Colonic mucosa (tissue), 4 donors: ENCODE measurements around the gene SCG5. TPM values are rescaled to one million over a fixed set of nuclear protein-coding genes. Genes with fewer than 3 reads are reported as not detected.

Experiments used
- DNase-seq: peaks from one replicate; pipeline ENCODE4 v3.0.0-alpha.2; 2020
- H3K27ac ChIP-seq: fragments of 200-600 bp; one replicate; pipeline ENCODE4 v1.8.0; 2021
- H3K27me3 ChIP-seq: fragments of 200-600 bp; one replicate; pipeline ENCODE4 v1.8.0; 2021
- H3K36me3 ChIP-seq: fragments of 200-600 bp; one replicate; pipeline ENCODE4 v1.8.0; 2021
- H3K4me1 ChIP-seq: fragments of 200-600 bp; one replicate; pipeline ENCODE4 v1.8.0; 2021; ENCODE audit warnings: mild to moderate bottlenecking
- H3K4me3 ChIP-seq: fragments of 200-600 bp; one replicate; pipeline ENCODE4 v1.8.0; 2021
- H3K9ac ChIP-seq, 2 donors: one replicate each; pipeline ENCODE4 v1.7.0; 2013; ENCODE audit warnings: control low read depth in 2 of 2, low read depth in 2 of 2, low read length in 2 of 2
- H3K9me3 ChIP-seq: fragments of 200-600 bp; one replicate; pipeline ENCODE4 v1.8.0; 2021
- CTCF ChIP-seq: fragments of 200-600 bp; IDR thresholded peaks from one replicate; pipeline ENCODE4 v1.8.0; 2022; ENCODE audit warnings: antibody characterized with exemption, mild to moderate bottlenecking
- intact Hi-C: fragments of 100-400 bp; cut with DNase I; formaldehyde crosslinking; loops from one replicate; pipeline ENCODE4 v1.14.1; 2022
- total RNA-seq, 2 donors: library from RNA; stranded (reverse); fragmentation: NEBNext Ultra II Directional in 1 of 2; extraction: Animal tissue kit (Norgen Biotek cat#: 25700) in 1 of 2; gene quantifications; one replicate each; pipeline ENCODE4 v1.2.1, GENCODE V29; 2021
- donor health status: healthy.
- donor health status: DM: no; HTN: no; CAD: no.
- donor health status: DM: no; HTN: no; CAD: no.

Gene SCG5
- total RNA-seq, 2 donors from 2014 or later = 4.1 to 9.6 TPM

GRCh38 chr15:32738666-32739065, 97.2 kb downstream of the SCG5 start:
- intact Hi-C loops = loop anchor here (10.0 kb wide), 1 partner anchor 56 kb away; no protein-coding TSS in a partner anchor
- no peak overlapping the region for H3K27ac ChIP-seq
- no peaks in the 10 kb centered on the region for H3K27me3 ChIP-seq
- TF ChIP-seq CTCF = no peak
- no peaks in the 10 kb centered on the region for H3K4me1 ChIP-seq
- H3K9me3 ChIP-seq = no peaks in the 10 kb centered on the region
- H3K9ac ChIP-seq = no peak overlapping the region
- H3K4me3 ChIP-seq = no peak overlapping the region
- H3K36me3 ChIP-seq = no peaks in the 10 kb centered on the region
- DNase-seq = no peak

- Histone ChIP-seq H3K4me1 (no peaks in the 10 kb centered on the region), H3K9me3 (no peaks in the 10 kb centered on the region), H3K27ac (no peak overlapping the region), H3K9ac (no peak overlapping the region), H3K36me3 (no peaks in the 10 kb centered on the region), H3K27me3 (no peaks in the 10 kb centered on the region), H3K4me3 (no peak overlapping the region)
- DNase-seq = no peak
- intact Hi-C loops = loop anchor here (10.0 kb wide), 1 partner anchor 55 kb away; no protein-coding TSS in a partner anchor
- no peak for TF ChIP-seq CTCF
Measured at GRCh38 chr15:32739522-32740063, 98.1 kb downstream of the SCG5 start.

- intact Hi-C loops = no loop called here
- TF ChIP-seq CTCF = no peak
- Histone ChIP-seq H3K36me3 (no peaks in the 10 kb centered on the region), H3K27ac (no peak overlapping the region), H3K4me1 (no peaks in the 10 kb centered on the region), H3K9me3 (no peaks in the 10 kb centered on the region), H3K4me3 (no peak overlapping the region), H3K27me3 (no peaks in the 10 kb centered on the region), H3K9ac (no peak overlapping the region)
- DNase-seq = no peak
Measured at GRCh38 chr15:32743411-32744140, 102.1 kb downstream of the SCG5 start.

GRCh38 chr15:32746116-32746857, 104.8 kb downstream of the SCG5 start:
- no peaks in the 10 kb centered on the region for H3K9me3 ChIP-seq
- no peaks in the 10 kb centered on the region for H3K36me3 ChIP-seq
- intact Hi-C loops = no loop called here
- no peak overlapping the region for H3K9ac ChIP-seq
- TF ChIP-seq CTCF = no peak
- H3K27me3 ChIP-seq = no peaks in the 10 kb centered on the region
- no peaks in the 10 kb centered on the region for H3K4me1 ChIP-seq
- no peak overlapping the region for H3K4me3 ChIP-seq
- no peak overlapping the region for H3K27ac ChIP-seq
- DNase-seq = no peak

Other genes with a start within 250 kb of the SCG5 start
- under 1 TPM; 0.22 to 0.24 TPM for gene GOLGA8K, start 238.4 kb upstream of the SCG5 start, total RNA-seq
- gene GOLGA8O, start 186.1 kb upstream of the SCG5 start, total RNA-seq = under 1 TPM; 0.22 to 0.69 TPM
- 1 to 10 TPM; 1.8 to 4.2 TPM for gene GOLGA8N, start 48.3 kb upstream of the SCG5 start, total RNA-seq
- 10 to 100 TPM; 19.9 to 55.3 TPM for gene ARHGAP11A, start 26.2 kb upstream of the SCG5 start, total RNA-seq
- gene GREM1, start 76.3 kb downstream of the SCG5 start, total RNA-seq = 10 to 100 TPM; 18.9 to 39.3 TPM